GM21390 (cell line): ENCODE data around the gene PCCA.
"Not testable (repeated sequence)": the region's sequence is repeated elsewhere in the genome, so short reads cannot be mapped to it uniquely, and the experiment has no call there.

ENCODE experiments used
- ATAC-seq: cut with Tn5 transposase; IDR thresholded peaks from one replicate; pipeline ENCODE4 v1.9.1; 2021; ENCODE audit not compliant: unreplicated experiment

PCCA gene

GRCh38 chr13:100235311-100235901 lies 146.5 kb downstream of the PCCA start:
- ATAC-seq = no peak

GRCh38 chr13:100240109-100240779 lies 151.4 kb downstream of the PCCA start:
- no peak for ATAC-seq

- ATAC-seq = no peak
Observed at GRCh38 chr13:100244431-100244830, 155.5 kb downstream of the PCCA start.

GRCh38 chr13:100245104-100245503 lies 156.2 kb downstream of the PCCA start:
- ATAC-seq = no peak

GRCh38 chr13:100247937-100248336 lies 159.0 kb downstream of the PCCA start:
- no peak for ATAC-seq

- ATAC-seq = no peak
Observed at GRCh38 chr13:100254002-100254401, 165.1 kb downstream of the PCCA start.

- ATAC-seq = no peak
Observed at GRCh38 chr13:100262404-100262803, 173.5 kb downstream of the PCCA start.

GRCh38 chr13:100266026-100266425 lies 177.1 kb downstream of the PCCA start:
- no peak for ATAC-seq

- ATAC-seq = no peak
Observed at GRCh38 chr13:100269837-100270236, 180.9 kb downstream of the PCCA start.

GRCh38 chr13:100273138-100273537 lies 184.2 kb downstream of the PCCA start:
- no peak for ATAC-seq

- no peak for ATAC-seq
Observed at GRCh38 chr13:100273552-100273951, 184.7 kb downstream of the PCCA start.

GRCh38 chr13:100274942-100275506 lies 186.1 kb downstream of the PCCA start:
- ATAC-seq = no peak

GRCh38 chr13:100275746-100276145 lies 186.9 kb downstream of the PCCA start:
- no peak for ATAC-seq

- no peak for ATAC-seq
Observed at GRCh38 chr13:100280681-100281080, 191.8 kb downstream of the PCCA start.

- not testable (repeated sequence) for ATAC-seq
Observed at GRCh38 chr13:100282306-100282705, 193.4 kb downstream of the PCCA start.

GRCh38 chr13:100290165-100290801 lies 201.4 kb downstream of the PCCA start:
- ATAC-seq = no peak

GRCh38 chr13:100291624-100292023 lies 202.7 kb downstream of the PCCA start:
- no peak for ATAC-seq

- no peak for ATAC-seq
Observed at GRCh38 chr13:100297413-100297812, 208.5 kb downstream of the PCCA start.

- no peak for ATAC-seq
Observed at GRCh38 chr13:100298116-100298681, 209.3 kb downstream of the PCCA start.

- ATAC-seq = no peak
Observed at GRCh38 chr13:100298691-100299090, 209.8 kb downstream of the PCCA start.

GRCh38 chr13:100300243-100300642 lies 211.3 kb downstream of the PCCA start:
- no peak for ATAC-seq

GRCh38 chr13:100300708-100301107 lies 211.8 kb downstream of the PCCA start:
- ATAC-seq = no peak
